KBM-7 (cell line): ENCODE measurements around the gene GNG14.
"Not testable (repeated sequence)": the region's sequence is repeated elsewhere in the genome, so short reads cannot be mapped to it uniquely, and the experiment has no call there.

ENCODE experiments used
- DNase-seq: peaks from one replicate; pipeline ENCODE4 v3.0.0-alpha.2; 2015
- in situ Hi-C: fragments of 300-500 bp; cut with MboI; formaldehyde crosslinking; loops from 2 replicates; pipeline ENCODE4 v1.14.3; 2020; ENCODE audit warnings: low sequenced_read_pairs, low pct_unique_long_range_greater_than_20kb, mixed read lengths

Gene GNG14

GRCh38 chr19:12666265-12667048 is 21.3 kb upstream of the GNG14 start, which contains the start of the genes MAN2B1 and WDR83:
MAN2B1 (minus strand) TSS chr19:12666742; CDS start chr19:12666701, 41 bp downstream.
WDR83 (plus strand) TSS chr19:12666807; CDS start chr19:12669791, 2,984 bp downstream.
- in situ Hi-C loops, result no loop called here

GRCh38 chr19:12667731-12668302 is 20.0 kb upstream of the GNG14 start:
- in situ Hi-C loops, result no loop called here
- DNase-seq, result no peak

More at GRCh38 chr19:12666265-12667048, 21.3 kb upstream of the GNG14 start, which contains the start of the genes MAN2B1 and WDR83:
- peak; percentile 87 for DNase-seq

- no peak for DNase-seq
- in situ Hi-C loops, result no loop called here
Observed at GRCh38 chr19:12668346-12668745, 19.5 kb upstream of the GNG14 start.

- no peak for DNase-seq
- in situ Hi-C loops, result no loop called here
Observed at GRCh38 chr19:12668932-12669269, 18.9 kb upstream of the GNG14 start.

- in situ Hi-C loops, result no loop called here
- DNase-seq, result peak; percentile 86
Observed at GRCh38 chr19:12669270-12670158, 18.3 kb upstream of the GNG14 start.

- DNase-seq, result no peak
- in situ Hi-C loops, result no loop called here
Observed at GRCh38 chr19:12670159-12670928, 17.5 kb upstream of the GNG14 start.

GRCh38 chr19:12672744-12673143 is 15.1 kb upstream of the GNG14 start:
- in situ Hi-C loops, result no loop called here
- DNase-seq, result no peak

- no peak for DNase-seq
- in situ Hi-C loops, result no loop called here
Observed at GRCh38 chr19:12675399-12675798, 12.4 kb upstream of the GNG14 start.

GRCh38 chr19:12675940-12676339 is 11.9 kb upstream of the GNG14 start:
- DNase-seq, result no peak
- in situ Hi-C loops, result no loop called here

GRCh38 chr19:12676384-12676792 is 11.4 kb upstream of the GNG14 start:
- in situ Hi-C loops, result no loop called here
- DNase-seq, result peak; percentile 80

- DNase-seq, result no peak
- in situ Hi-C loops, result no loop called here
Observed at GRCh38 chr19:12676928-12677327, 10.9 kb upstream of the GNG14 start.

- DNase-seq, in situ Hi-C loops: not testable (repeated sequence)
Observed at GRCh38 chr19:12678039-12678438, 9.8 kb upstream of the GNG14 start.

GRCh38 chr19:12680034-12680433 is 7.8 kb upstream of the GNG14 start:
- in situ Hi-C loops, result no loop called here
- no peak for DNase-seq

GRCh38 chr19:12681074-12681987 is 6.5 kb upstream of the GNG14 start, which contains the start of gene DHPS:
DHPS (minus strand) TSS chr19:12681880; CDS start chr19:12681766, 114 bp downstream.
- DNase-seq, result peak; percentile 98
- in situ Hi-C loops, result no loop called here

GRCh38 chr19:12685831-12686230 is 2.0 kb upstream of the GNG14 start:
- in situ Hi-C loops, result no loop called here
- DNase-seq, result no peak

- in situ Hi-C loops, result no loop called here
- no peak for DNase-seq
Observed at GRCh38 chr19:12689012-12689411, 1.2 kb downstream of the GNG14 start.

- DNase-seq, result no peak
- in situ Hi-C loops, result no loop called here
Observed at GRCh38 chr19:12689581-12690216, 1.9 kb downstream of the GNG14 start.
